Transverse colon (tissue), 4 donors: ENCODE measurements around the gene TCTA. TPM values are rescaled to one million over a fixed set of nuclear protein-coding genes. Genes with fewer than 3 reads are reported as not detected.

Experiments used
- DNase-seq: peaks from one replicate; pipeline ENCODE4 v3.0.0-alpha.2; 2019
- H3K27ac ChIP-seq, 4 donors: fragments of 200-600 bp; sonication (generic); 2 replicates each; pipeline ENCODE4 v1.5.1; 2016 to 2018; ENCODE audit warnings: inconsistent platforms in 4 of 4
- H3K27me3 ChIP-seq: fragments of 200-600 bp; sonication (generic); 2 replicates; pipeline ENCODE4 v1.5.1; 2017; ENCODE audit warnings: inconsistent platforms
- H3K36me3 ChIP-seq, 4 donors: fragments of 200-600 bp; sonication (generic); 2 replicates each; pipeline ENCODE4 v1.5.1; 2017 to 2019; ENCODE audit warnings: inconsistent platforms in 4 of 4
- H3K4me1 ChIP-seq, 4 donors: fragments of 200-600 bp; sonication (generic); 2 replicates each; pipeline ENCODE4 v1.5.1; 2017 to 2020; ENCODE audit warnings: inconsistent platforms in 4 of 4
- H3K4me3 ChIP-seq, 4 donors: fragments of 200-600 bp; sonication (generic); 1 replicate in 1 of 4; 2 replicates in 3 of 4; pipeline versions ENCODE4 v1.5.1 to v1.6.1; 2017 to 2019; ENCODE audit warnings: inconsistent platforms in 4 of 4
- H3K9me3 ChIP-seq, 2 donors: fragments of 200-600 bp; sonication (generic); 2 replicates each; pipeline ENCODE4 v1.5.1; 2017 to 2019; ENCODE audit warnings: inconsistent platforms in 2 of 2
- EP300 ChIP-seq: sonication (generic); formaldehyde crosslinking; IDR thresholded peaks from one replicate; pipeline ENCODE4 v1.6.1; 2017; ENCODE audit warnings: antibody characterized with exemption, low read depth
- POLR2A ChIP-seq: fragments of 450-650 bp; IDR thresholded peaks from one replicate; pipeline ENCODE4 v1.6.1; 2016; ENCODE audit warnings: antibody characterized with exemption, mild to moderate bottlenecking, moderate library complexity
- POLR2AphosphoS5 ChIP-seq, 3 donors: sonication (generic); formaldehyde crosslinking; IDR thresholded peaks; one replicate each; pipeline ENCODE4 v1.6.1; 2016; ENCODE audit warnings: antibody characterized with exemption in 3 of 3
- WGBS, 2 donors: methylation state at CpG; one replicate each; pipeline ENCODE4 v1.1.5; 2018; ENCODE audit warnings: low coverage in 1 of 2; 5-methylcytosine and 5-hydroxymethylcytosine counted together
- in situ Hi-C, 4 donors: fragments of 200-750 bp; cut with MboI; loops; one replicate each; pipeline versions ENCODE4 v1.15.0 to v1.15.1; 2017; ENCODE audit warnings: low sequenced_read_pairs in 3 of 4, low pct_ligation_motif_present in 1 of 4, low pct_unique_long_range_greater_than_20kb in 1 of 4
- intact Hi-C: fragments of 100-400 bp; cut with DNase I; formaldehyde crosslinking; loops from one replicate; pipeline ENCODE4 v1.15.1; 2023; ENCODE audit warnings: low total_unique reads
- total RNA-seq, 4 donors: library from RNA; depleted of rRNA; stranded (reverse); fragments of >200 nt; gene quantifications; one replicate each; pipeline ENCODE4 v1.1.0, GENCODE V29; 2016
- TF ChIP-seq, protein P1 (sequence below), 5 experiments: fragments of 200-600 bp in 3 of 5; fragments of 450-650 bp in 2 of 5; sonication (generic) in 3 of 5; IDR thresholded peaks; 1 replicate in 2 of 5; 2 replicates in 3 of 5; pipeline ENCODE4 v1.5.1; 2016 to 2017; ENCODE audit warnings: antibody characterized with exemption in 5 of 5, inconsistent platforms in 3 of 5, mild to moderate bottlenecking in 2 of 5, moderate library complexity in 1 of 5

Gene TCTA
- total RNA-seq, 4 donors from 2014 or later = 7.8 to 59.8 (median 38.6) TPM

DNA sequence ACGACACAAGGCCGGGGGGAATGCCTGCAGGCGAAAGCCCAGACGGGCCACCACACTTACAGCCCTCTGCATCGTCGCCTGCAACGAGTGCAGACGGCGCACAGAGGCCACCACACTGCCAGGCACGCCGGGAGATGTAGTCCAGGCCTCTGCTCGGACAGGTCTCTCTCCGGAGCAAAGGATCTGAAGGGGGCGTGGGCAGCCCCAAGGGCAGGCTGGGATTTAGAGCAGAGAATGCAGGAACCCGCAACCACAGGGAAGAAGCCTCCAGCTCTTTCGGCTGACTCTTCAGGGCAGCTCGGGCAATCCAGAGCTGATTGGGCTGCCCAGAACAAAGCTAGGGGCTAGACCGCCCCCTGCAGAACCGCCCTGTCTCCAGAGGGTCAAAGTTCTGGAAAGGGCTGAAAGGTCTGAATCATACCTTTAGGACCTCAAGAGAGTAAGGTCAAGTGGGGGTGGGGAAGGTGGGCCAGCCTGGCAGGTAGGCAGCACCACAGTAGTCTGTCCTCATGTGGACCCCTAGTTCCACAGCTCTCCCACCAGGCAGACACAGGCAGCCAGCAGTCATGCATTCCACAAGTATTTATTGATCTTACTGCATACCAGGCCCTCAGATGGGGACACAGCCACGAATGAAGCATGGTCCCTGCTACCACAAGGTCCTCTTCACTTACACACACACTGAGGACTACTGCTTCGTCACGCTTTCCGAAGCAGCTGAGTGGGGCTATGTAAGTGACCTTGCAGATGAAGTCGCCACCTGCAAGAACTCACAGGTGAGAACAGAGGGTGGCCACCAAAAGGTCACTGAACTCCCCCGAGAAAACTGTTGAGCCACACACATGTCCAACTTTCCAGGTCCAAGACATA is 10.4 kb downstream of the TCTA start, which contains the start of gene AMT:
Gene AMT (minus strand): TSS at position 95 of the 870 bp plus-strand sequence. CDS start 23 bp downstream, at position 72.
- intact Hi-C loops (no loop called here), in situ Hi-C loops (no loop called here)
- TF ChIP-seq, protein P1, sequence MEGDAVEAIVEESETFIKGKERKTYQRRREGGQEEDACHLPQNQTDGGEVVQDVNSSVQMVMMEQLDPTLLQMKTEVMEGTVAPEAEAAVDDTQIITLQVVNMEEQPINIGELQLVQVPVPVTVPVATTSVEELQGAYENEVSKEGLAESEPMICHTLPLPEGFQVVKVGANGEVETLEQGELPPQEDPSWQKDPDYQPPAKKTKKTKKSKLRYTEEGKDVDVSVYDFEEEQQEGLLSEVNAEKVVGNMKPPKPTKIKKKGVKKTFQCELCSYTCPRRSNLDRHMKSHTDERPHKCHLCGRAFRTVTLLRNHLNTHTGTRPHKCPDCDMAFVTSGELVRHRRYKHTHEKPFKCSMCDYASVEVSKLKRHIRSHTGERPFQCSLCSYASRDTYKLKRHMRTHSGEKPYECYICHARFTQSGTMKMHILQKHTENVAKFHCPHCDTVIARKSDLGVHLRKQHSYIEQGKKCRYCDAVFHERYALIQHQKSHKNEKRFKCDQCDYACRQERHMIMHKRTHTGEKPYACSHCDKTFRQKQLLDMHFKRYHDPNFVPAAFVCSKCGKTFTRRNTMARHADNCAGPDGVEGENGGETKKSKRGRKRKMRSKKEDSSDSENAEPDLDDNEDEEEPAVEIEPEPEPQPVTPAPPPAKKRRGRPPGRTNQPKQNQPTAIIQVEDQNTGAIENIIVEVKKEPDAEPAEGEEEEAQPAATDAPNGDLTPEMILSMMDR (IDR thresholded peaks at IDR 0.05) = no peak
- TF ChIP-seq POLR2A (peak; percentile 24), POLR2AphosphoS5 (IDR thresholded peaks at IDR 0.05) (peak in 1 of 3 donors; percentile 25), EP300 (no peak)
- H3K9me3 ChIP-seq = no peaks in the 10 kb centered on the region
- WGBS, 2 donors = 45% methylated on average over 25 of the region's 25 CpGs; no CpG with 5 or more reads in 1 of the 2 donors
- H3K4me1 ChIP-seq = peaks cover 0 to 18% (median 14%) of the 10 kb centered on the region in 4 donors
- peak; percentile 61 for DNase-seq
- no peaks in the 10 kb centered on the region for H3K27me3 ChIP-seq
- peak within 1 kb of the TSS; percentile 41 to 58 (median 52) for H3K27ac ChIP-seq
- H3K4me3 ChIP-seq = peak within 1 kb of the TSS; percentile 8 to 51 (median 31)
- no peaks in the 10 kb centered on the region for H3K36me3 ChIP-seq

DNA sequence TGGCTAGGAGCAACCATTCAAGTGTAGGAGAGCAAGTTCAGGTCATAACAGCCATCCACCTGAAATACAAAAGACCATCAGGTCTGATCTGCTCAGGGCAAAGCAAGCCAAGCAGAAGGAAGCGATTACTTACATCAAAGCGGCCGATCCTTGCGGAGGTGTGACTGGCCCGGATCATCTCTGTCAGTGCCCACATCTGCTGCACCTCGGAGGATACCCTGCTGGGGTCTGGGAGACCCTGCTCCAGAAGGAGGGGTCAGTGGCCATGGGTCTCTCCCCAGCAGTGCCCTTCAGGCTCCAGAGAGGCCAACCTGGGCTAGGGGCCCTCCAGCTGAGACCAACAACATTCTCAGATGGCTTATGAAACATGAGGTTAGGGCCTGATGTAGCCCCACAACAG is 12.6 kb downstream of the TCTA start:
- TF ChIP-seq POLR2AphosphoS5 (IDR thresholded peaks at IDR 0.05) (no peak), POLR2A (no peak), EP300 (no peak)
- TF ChIP-seq, protein P1 (IDR thresholded peaks at IDR 0.05) = no peak
- peaks cover 0 to 24% (median 19%) of the 10 kb centered on the region in 4 donors for H3K4me1 ChIP-seq
- H3K4me3 ChIP-seq = no peak overlapping the region
- no peak for DNase-seq
- H3K27ac ChIP-seq = no peak overlapping the region
- no peaks in the 10 kb centered on the region for H3K36me3 ChIP-seq
- in situ Hi-C loops (loop anchor here in 3 of 4 donors (25.0 kb wide), 2 partner anchors 88 to 263 kb away; partner anchors contain the start of genes CCDC71 (in 2 of the 3), KLHDC8B (in 2 of the 3) and USP4 (in 2 of the 3)), intact Hi-C loops (no loop called here)
- 94% methylated on average over 6 of the region's 6 CpGs; no CpG with 5 or more reads in 1 of the 2 donors for WGBS, 2 donors
- no peaks in the 10 kb centered on the region for H3K27me3 ChIP-seq
- H3K9me3 ChIP-seq = no peaks in the 10 kb centered on the region

DNA sequence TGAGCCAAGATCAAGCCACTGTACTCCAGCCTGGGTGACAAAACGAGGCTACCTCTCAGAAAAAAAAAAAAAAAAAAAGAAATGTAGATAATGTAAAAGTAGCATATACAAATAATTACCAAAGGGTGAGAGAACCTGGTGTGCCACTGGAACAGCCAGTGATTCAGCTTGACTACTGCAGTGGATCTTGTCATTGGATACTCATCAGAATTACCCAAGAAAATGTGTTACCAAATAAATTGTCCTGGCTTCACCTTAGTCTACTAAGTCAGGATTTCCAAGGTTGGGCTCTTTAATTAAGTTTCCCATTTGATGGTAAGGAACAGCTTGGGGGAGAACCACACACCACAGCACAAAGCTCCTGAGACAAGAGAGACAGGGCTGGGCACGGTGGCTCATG is 15.4 kb downstream of the TCTA start:
- TF ChIP-seq, protein P1 (IDR thresholded peaks at IDR 0.05) = no peak
- no peak for TF ChIP-seq POLR2A
- no peak for TF ChIP-seq EP300
- TF ChIP-seq POLR2AphosphoS5 (IDR thresholded peaks at IDR 0.05) = no peak
- Histone ChIP-seq H3K27ac (no peak overlapping the region), H3K27me3 (no peaks in the 10 kb centered on the region), H3K4me3 (no peak overlapping the region), H3K4me1 (peaks cover 0 to 17% (median 11%) of the 10 kb centered on the region in 4 donors), H3K36me3 (no peaks in the 10 kb centered on the region), H3K9me3 (no peaks in the 10 kb centered on the region)
- no peak for DNase-seq
- intact Hi-C loops = no loop called here
- WGBS, 2 donors = 90 to 97% methylated on average over 2 of the region's 2 CpGs
- in situ Hi-C loops = loop anchor here in 3 of 4 donors (25.0 kb wide), 2 partner anchors 90 to 265 kb away; partner anchors contain the start of genes CCDC71 (in 2 of the 3), KLHDC8B (in 2 of the 3) and USP4 (in 2 of the 3)

DNA sequence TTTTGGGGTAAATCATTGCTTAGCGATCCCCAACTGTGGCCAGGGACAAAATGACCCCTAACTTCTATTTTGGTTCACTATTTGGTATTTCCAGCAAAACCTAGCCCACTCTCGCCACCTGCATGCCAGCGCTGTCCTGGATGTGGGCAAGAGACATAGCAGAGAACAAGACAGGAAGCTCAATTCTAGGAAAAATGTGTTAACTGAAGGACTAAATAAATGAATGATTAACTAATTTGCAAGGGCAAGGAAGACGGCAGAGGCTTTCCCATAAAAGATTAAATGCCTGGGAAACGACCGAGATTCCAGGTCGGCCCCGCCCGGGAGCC is 16.5 kb downstream of the TCTA start:
- DNase-seq = no peak
- WGBS, 2 donors = 3 to 8% methylated on average over 5 to 9 of the region's 9 CpGs
- in situ Hi-C loops = loop anchor here in 3 of 4 donors (25.0 kb wide), 2 partner anchors 91 to 266 kb away; partner anchors contain the start of genes CCDC71 (in 2 of the 3), KLHDC8B (in 2 of the 3) and USP4 (in 2 of the 3)
- peak overlapping the region; percentile 90 to 97 (median 93) for H3K27ac ChIP-seq
- peaks cover 0 to 14% (median 8%) of the 10 kb centered on the region in 4 donors for H3K4me1 ChIP-seq
- peak overlapping the region; percentile 50 to 94 (median 60) for H3K4me3 ChIP-seq
- no peaks in the 10 kb centered on the region for H3K27me3 ChIP-seq
- TF ChIP-seq EP300 (no peak), POLR2A (no peak), POLR2AphosphoS5 (IDR thresholded peaks at IDR 0.05) (no peak)
- TF ChIP-seq, protein P1 (IDR thresholded peaks at IDR 0.05) = no peak
- intact Hi-C loops = no loop called here
- no peaks in the 10 kb centered on the region for H3K36me3 ChIP-seq
- no peaks in the 10 kb centered on the region for H3K9me3 ChIP-seq
